GM10847 (cell line): ENCODE data around the gene PPP4C.
A peak's percentile ranks its signal among the peaks of the same experiment; 100 is the strongest.

Source experiments
- POLR2A ChIP-seq: IDR thresholded peaks from 2 replicates; pipeline ENCODE4 v1.6.1; 2011; ENCODE audit not compliant: insufficient read length; ENCODE audit errors: extremely low read depth

Gene PPP4C

GRCh38 chr16:30086291-30087140 lies 10.7 kb downstream of the PPP4C start:
- no peak for TF ChIP-seq POLR2A

- no peak for TF ChIP-seq POLR2A
These were observed 11.5 kb downstream of the PPP4C start for GRCh38 chr16:30087181-30087898.

- TF ChIP-seq POLR2A = no peak
These were observed 12.5 kb downstream of the PPP4C start for GRCh38 chr16:30088237-30088831.

DNA sequence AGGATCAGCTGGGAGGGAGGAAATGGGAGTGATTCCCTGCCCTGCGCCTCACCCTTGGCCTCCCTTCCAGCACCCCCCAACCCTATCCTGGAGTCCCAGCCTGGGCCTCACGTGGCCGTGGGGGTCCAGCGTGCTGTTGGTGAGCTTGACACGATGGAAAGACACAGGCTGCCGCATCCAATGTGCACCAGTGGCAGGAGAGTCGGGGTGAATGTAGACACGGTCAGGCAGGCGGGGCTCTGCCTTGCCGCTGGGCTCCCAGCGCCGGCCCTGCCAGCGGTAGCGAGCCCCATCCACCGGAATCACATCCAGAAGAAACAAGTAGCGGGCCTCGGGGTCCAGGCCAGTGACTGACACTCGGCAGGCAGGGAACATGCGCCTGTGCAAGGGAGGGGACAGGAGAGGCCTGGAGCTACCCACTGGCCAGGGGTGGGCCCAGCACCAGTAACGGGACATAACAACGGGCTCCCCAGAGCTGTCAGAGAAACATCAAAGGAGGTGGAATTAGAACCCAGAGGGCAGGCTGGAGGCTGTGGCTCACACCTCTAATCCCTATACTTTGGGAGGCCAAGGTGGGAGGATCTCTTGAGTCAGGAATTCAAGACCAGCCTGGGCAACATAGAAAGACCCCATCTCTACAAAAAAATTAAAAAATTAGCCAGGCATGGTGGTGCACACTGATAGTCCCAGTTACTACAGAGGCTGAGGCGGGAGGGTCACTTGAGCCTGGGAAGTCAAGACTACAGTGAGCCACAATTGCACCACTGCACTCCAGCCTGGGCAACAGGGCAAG lies 13.2 kb downstream of the PPP4C start:
- TF ChIP-seq POLR2A = no peak

DNA sequence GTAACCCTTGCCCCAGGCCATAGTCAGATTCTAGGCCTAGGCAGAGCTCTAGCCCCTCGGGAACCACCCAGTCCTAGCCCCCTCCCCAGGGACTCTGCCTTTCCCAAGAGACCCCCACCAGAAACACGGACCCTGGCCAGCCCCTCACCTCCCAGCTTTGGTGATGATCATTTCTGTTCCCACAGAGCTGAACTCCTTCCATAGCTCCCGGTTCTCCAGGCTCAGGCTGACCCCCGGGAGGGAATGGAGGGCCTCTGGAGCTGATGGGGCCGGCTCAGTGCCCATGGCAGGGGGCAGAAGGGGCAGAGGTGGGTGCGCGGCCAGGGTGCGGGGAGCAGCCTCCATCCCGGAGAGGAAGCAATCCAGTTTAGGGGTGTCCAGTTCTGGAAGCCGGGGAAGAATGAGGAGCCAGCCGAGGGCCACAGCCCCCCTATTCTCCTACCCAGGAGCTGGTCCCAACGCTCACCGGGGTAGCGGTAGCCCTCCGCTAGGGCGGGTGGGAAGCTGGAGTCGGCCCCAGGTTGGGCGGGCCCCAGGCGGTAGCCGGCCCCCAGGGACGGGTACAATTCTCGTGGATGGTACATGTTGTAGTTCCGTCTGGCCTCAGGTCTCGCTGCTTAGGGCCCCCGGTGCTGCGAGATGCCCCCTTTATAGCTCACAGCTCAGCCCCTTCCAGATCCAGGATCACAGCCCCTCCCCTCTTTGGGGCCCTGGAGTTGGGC lies 15.0 kb downstream of the PPP4C start:
- TF ChIP-seq POLR2A = no peak

GRCh38 chr16:30091474-30092372 lies 15.9 kb downstream of the PPP4C start, which contains the start of gene TBX6:
TBX6 (minus strand) TSS chr16:30091924; CDS start chr16:30091193, 731 bp downstream.
- TF ChIP-seq POLR2A = peak; percentile 50

DNA sequence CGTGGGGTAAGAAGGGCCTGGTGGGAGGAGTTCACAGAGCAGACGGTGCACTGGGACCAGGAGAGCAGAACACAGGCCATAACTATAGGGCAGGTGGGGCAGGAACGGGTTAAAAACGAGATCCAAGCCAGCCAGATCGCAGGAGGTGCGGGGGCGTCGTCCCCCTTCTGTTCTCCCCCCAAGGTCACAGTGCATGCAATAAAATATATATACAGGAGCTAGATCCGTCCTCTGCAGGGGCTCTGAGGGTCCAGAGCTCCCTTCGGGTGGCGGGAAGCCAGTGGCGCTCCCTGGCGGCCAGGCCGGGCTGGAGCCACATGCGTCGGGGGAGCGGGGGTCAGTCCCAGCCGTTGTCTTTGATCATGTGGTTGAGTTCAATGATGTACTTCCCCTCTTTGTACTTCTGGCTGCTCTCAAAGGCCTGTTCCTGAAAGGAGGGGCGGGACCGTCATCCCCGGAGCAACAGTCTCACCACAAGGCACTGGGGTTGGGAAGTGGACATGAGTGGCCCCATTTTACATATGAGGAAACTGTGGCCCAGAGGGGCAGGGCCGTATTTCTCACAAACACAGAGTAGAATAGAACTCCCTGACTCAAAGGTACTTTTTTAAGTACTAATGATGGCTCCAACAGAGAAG lies 16.7 kb downstream of the PPP4C start:
- peak; percentile 32 for TF ChIP-seq POLR2A

GRCh38 chr16:30094541-30095165 lies 18.9 kb downstream of the PPP4C start:
- no peak for TF ChIP-seq POLR2A

- no peak for TF ChIP-seq POLR2A
These were observed 19.6 kb downstream of the PPP4C start for GRCh38 chr16:30095166-30096078.

- no peak for TF ChIP-seq POLR2A
These were observed 20.5 kb downstream of the PPP4C start, which contains the start of gene YPEL3 for GRCh38 chr16:30096105-30096861. YPEL3 (minus strand) TSS chr16:30096213; CDS start chr16:30095482, 731 bp downstream.
